ENCODE data around the gene ASB13.

The ASB13 gene

GRCh38 chr10:5658871-5659618, 7.3 kb downstream of the ASB13 start:
- ChIA-PET POLR2A (no interaction called here), CTCF (interaction anchor here (1.8 to 1.9 kb wide), 2 partner anchors 7 to 217 kb away, joined by 5 to 6 read pairs; no protein-coding TSS in a partner anchor)
- H3K4me3 ChIP-seq (ENCODE audit: low read depth, low read length) = no peak overlapping the region
- DNase-seq (ENCODE audit: low read depth, low spot score) = no peak
- no peak for TF ChIP-seq CTCF (IDR thresholded peaks at IDR 0.05; ENCODE audit: insufficient read depth, low read length, missing control alignments)

GRCh38 chr10:5656737-5657579, 9.4 kb downstream of the ASB13 start:
- H3K4me3 ChIP-seq (ENCODE audit: low read depth, low read length) = no peak overlapping the region
- no peak for DNase-seq (ENCODE audit: low read depth, low spot score)
- CTCF ChIA-PET = interaction anchor here (1.0 kb wide), 1 partner anchor 27 kb away, joined by 3 read pairs; no protein-coding TSS in a partner anchor
- POLR2A ChIA-PET = no interaction called here
- no peak for TF ChIP-seq CTCF (IDR thresholded peaks at IDR 0.05; ENCODE audit: insufficient read depth, low read length, missing control alignments)

- no peak for TF ChIP-seq CTCF (IDR thresholded peaks at IDR 0.05; ENCODE audit: insufficient read depth, low read length, missing control alignments)
- DNase-seq (ENCODE audit: low read depth, low spot score) = no peak
- H3K4me3 ChIP-seq (ENCODE audit: low read depth, low read length) = no peak overlapping the region
- CTCF ChIA-PET = interaction anchor here (1.7 to 1.9 kb wide), 2 partner anchors 25 to 32 kb away, joined by 5 read pairs; no protein-coding TSS in a partner anchor
- POLR2A ChIA-PET = interaction anchor here (0.7 to 1.1 kb wide), 2 partner anchors 59 to 209 kb away, joined by 3 to 4 read pairs; no protein-coding TSS in a partner anchor
Observed at GRCh38 chr10:5655121-5655520, 11.3 kb downstream of the ASB13 start.

GRCh38 chr10:5654218-5654755, 12.1 kb downstream of the ASB13 start:
- ChIA-PET CTCF (interaction anchor here (0.8 to 1.9 kb wide), 3 partner anchors 25 to 31 kb away, joined by 3 to 5 read pairs (median 5); no protein-coding TSS in a partner anchor), POLR2A (no interaction called here)
- H3K4me3 ChIP-seq (ENCODE audit: low read depth, low read length) = no peak overlapping the region
- DNase-seq (ENCODE audit: low read depth, low spot score) = no peak
- TF ChIP-seq CTCF (IDR thresholded peaks at IDR 0.05; ENCODE audit: insufficient read depth, low read length, missing control alignments) = no peak

- no peak for TF ChIP-seq CTCF (IDR thresholded peaks at IDR 0.05; ENCODE audit: insufficient read depth, low read length, missing control alignments)
- CTCF ChIA-PET = interaction anchor here (2.0 kb wide), 1 partner anchor 23 kb away, joined by 8 read pairs; no protein-coding TSS in a partner anchor
- H3K4me3 ChIP-seq (ENCODE audit: low read depth, low read length) = no peak overlapping the region
- no peak for DNase-seq (ENCODE audit: low read depth, low spot score)
- POLR2A ChIA-PET = no interaction called here
Observed at GRCh38 chr10:5652746-5653145, 13.6 kb downstream of the ASB13 start.

Measured in AG04449 (cell line).